Measurements from ENCODE around the gene MSL2. TPM values are rescaled to one million over a fixed set of nuclear protein-coding genes. Genes with fewer than 3 reads are reported as not detected.

Gene MSL2
- total and polyA plus RNA-seq, 2 donors (not counting 1 experiment from before 2014, with no cell fraction given): 25.8 to 97.1 TPM

DNA sequence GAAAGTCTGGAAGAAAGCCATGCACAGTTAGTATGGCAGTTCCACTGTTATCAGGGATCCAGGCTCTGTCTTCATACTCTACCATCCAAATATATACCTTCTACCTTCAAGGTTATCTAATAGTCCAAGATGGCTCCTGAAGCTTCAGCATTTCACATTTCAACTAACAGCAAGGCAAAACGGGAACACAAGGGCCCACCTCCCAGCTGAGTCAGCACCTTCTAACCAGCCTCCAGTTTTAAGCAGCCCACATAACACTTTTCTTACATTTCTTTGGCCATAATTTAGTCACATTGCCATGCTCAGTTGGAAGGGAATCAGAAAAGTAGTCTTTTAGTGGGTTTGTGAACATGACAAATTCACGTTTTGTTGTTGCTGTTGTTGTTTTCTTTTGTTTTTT, 15.4 kb upstream of the MSL2 start:
- no peaks in the 10 kb centered on the region for H3K9me3 Mint-ChIP-seq (ENCODE audit: insufficient read depth)
- 73% methylated on average over 1 of the region's 2 CpGs for WGBS (ENCODE audit: insufficient coverage)
- CTCF ChIA-PET: no interaction called here

DNA sequence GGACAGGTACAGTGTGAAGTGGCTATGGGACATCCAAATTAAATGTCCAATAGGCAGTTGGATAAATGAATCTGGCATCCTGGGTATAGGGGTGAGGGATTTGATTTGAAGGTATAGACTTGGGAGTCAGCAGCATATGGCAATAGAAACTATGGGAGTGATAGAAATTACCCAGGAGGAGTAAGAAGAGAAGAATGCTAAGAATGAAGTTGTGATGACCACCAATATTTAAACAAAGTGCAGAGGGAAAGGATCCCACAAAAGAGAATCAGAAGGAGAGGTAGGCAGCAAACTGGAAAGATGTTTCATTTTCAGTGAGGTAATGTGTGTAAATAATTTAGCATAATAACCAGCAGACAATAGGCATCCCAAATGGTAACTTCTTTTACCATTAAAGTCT, 13.8 kb upstream of the MSL2 start:
- H3K9me3 ChIP-seq (ENCODE audit: control extremely low read depth in 1 of 3, control insufficient read depth in 2 of 3, insufficient read depth in 1 of 3, low read length in 2 of 3): peaks cover 0 to 2% (median 0%) of the 10 kb centered on the region in 3 donors
- H3K27ac ChIP-seq (ENCODE audit: low read length in 2 of 2): no peak overlapping the region
- intact Hi-C loops (cut with micrococcal nuclease): no loop called here
- H3K9ac ChIP-seq (ENCODE audit: low read length): no peak overlapping the region
- ChIA-PET POLR2A (no interaction called here), CTCF (no interaction called here)
- Mint-ChIP-seq H3K9me3 (ENCODE audit: insufficient read depth) (no peaks in the 10 kb centered on the region), H3K4me1 (no peaks in the 10 kb centered on the region), H3K27me3 (peaks cover 32% of the 10 kb centered on the region), H3K27ac (no peak overlapping the region), H3K4me3 (no peak overlapping the region)
- no peaks in the 10 kb centered on the region for H3K79me2 ChIP-seq (ENCODE audit: control insufficient read depth, insufficient read depth, low read length)
- H2AFZ ChIP-seq (ENCODE audit: insufficient read depth, low read depth, low read length, poor library complexity, severe bottlenecking): no peak overlapping the region
- no peak for ATAC-seq (ENCODE audit: low read depth)
- H3K36me3 ChIP-seq (replicated peaks in 1 of 2; ENCODE audit: control extremely low read depth in 1 of 2, control insufficient read depth in 1 of 2, extremely low read depth in 1 of 2, insufficient read depth in 2 of 2, low read length in 1 of 2): no peaks in the 10 kb centered on the region
- no peaks in the 10 kb centered on the region for H3K4me1 ChIP-seq (ENCODE audit: control insufficient read depth in 2 of 2, insufficient read depth in 2 of 2, low read length in 2 of 2)
- H3K4me2 ChIP-seq (replicated peaks; ENCODE audit: low read depth, low read length, poor library complexity, severe bottlenecking): no peak overlapping the region
- H3K4me3 ChIP-seq (ENCODE audit: control extremely low read depth in 1 of 5, extremely low read depth in 1 of 5, insufficient read depth in 1 of 5, low read depth in 2 of 5, low read length in 4 of 5): no peak overlapping the region
- H4K20me1 ChIP-seq (ENCODE audit: control insufficient read depth, insufficient read depth, low read length, poor library complexity, severe bottlenecking): no peaks in the 10 kb centered on the region
- no peak for DNase-seq
- TF ChIP-seq, protein P1, sequence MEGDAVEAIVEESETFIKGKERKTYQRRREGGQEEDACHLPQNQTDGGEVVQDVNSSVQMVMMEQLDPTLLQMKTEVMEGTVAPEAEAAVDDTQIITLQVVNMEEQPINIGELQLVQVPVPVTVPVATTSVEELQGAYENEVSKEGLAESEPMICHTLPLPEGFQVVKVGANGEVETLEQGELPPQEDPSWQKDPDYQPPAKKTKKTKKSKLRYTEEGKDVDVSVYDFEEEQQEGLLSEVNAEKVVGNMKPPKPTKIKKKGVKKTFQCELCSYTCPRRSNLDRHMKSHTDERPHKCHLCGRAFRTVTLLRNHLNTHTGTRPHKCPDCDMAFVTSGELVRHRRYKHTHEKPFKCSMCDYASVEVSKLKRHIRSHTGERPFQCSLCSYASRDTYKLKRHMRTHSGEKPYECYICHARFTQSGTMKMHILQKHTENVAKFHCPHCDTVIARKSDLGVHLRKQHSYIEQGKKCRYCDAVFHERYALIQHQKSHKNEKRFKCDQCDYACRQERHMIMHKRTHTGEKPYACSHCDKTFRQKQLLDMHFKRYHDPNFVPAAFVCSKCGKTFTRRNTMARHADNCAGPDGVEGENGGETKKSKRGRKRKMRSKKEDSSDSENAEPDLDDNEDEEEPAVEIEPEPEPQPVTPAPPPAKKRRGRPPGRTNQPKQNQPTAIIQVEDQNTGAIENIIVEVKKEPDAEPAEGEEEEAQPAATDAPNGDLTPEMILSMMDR (IDR thresholded peaks at IDR 0.05): no peak
- no peak for TF ChIP-seq EZH2 (IDR thresholded peaks at IDR 0.05; ENCODE audit: borderline replicate concordance, insufficient read depth, low read depth, low read length, poor library complexity, severe bottlenecking)
- H3K27me3 ChIP-seq (replicated peaks in 1 of 4; ENCODE audit: control extremely low read depth in 1 of 4, control insufficient read depth in 3 of 4, insufficient read depth in 4 of 4, low read length in 3 of 4): peaks cover 0 to 6% (median 2%) of the 10 kb centered on the region in 4 experiments

More for the DNA sequence above, 15.4 kb upstream of the MSL2 start:
- intact Hi-C loops (cut with micrococcal nuclease): no loop called here
- Histone ChIP-seq H3K4me3 (ENCODE audit: control extremely low read depth in 1 of 5, extremely low read depth in 1 of 5, insufficient read depth in 1 of 5, low read depth in 2 of 5, low read length in 4 of 5) (no peak overlapping the region), H3K4me1 (ENCODE audit: control insufficient read depth in 2 of 2, insufficient read depth in 2 of 2, low read length in 2 of 2) (no peaks in the 10 kb centered on the region), H2AFZ (ENCODE audit: insufficient read depth, low read depth, low read length, poor library complexity, severe bottlenecking) (no peak overlapping the region), H3K79me2 (ENCODE audit: control insufficient read depth, insufficient read depth, low read length) (no peaks in the 10 kb centered on the region), H3K9ac (ENCODE audit: low read length) (no peak overlapping the region), H3K27me3 (replicated peaks in 1 of 4; ENCODE audit: control extremely low read depth in 1 of 4, control insufficient read depth in 3 of 4, insufficient read depth in 4 of 4, low read length in 3 of 4) (peaks cover 0 to 6% (median 2%) of the 10 kb centered on the region in 4 experiments), H3K4me2 (replicated peaks; ENCODE audit: low read depth, low read length, poor library complexity, severe bottlenecking) (no peak overlapping the region), H3K9me3 (ENCODE audit: control extremely low read depth in 1 of 3, control insufficient read depth in 2 of 3, insufficient read depth in 1 of 3, low read length in 2 of 3) (peaks cover 0 to 2% (median 0%) of the 10 kb centered on the region in 3 donors), H3K27ac (ENCODE audit: low read length in 2 of 2) (no peak overlapping the region), H3K36me3 (replicated peaks in 1 of 2; ENCODE audit: control extremely low read depth in 1 of 2, control insufficient read depth in 1 of 2, extremely low read depth in 1 of 2, insufficient read depth in 2 of 2, low read length in 1 of 2) (no peaks in the 10 kb centered on the region), H4K20me1 (ENCODE audit: control insufficient read depth, insufficient read depth, low read length, poor library complexity, severe bottlenecking) (no peaks in the 10 kb centered on the region)
- Mint-ChIP-seq H3K27ac (no peak overlapping the region), H3K4me3 (no peak overlapping the region), H3K27me3 (peaks cover 24% of the 10 kb centered on the region), H3K4me1 (no peaks in the 10 kb centered on the region)
- DNase-seq: no peak
- no peak for ATAC-seq (ENCODE audit: low read depth)
- POLR2A ChIA-PET: no interaction called here
- TF ChIP-seq EZH2 (IDR thresholded peaks at IDR 0.05; ENCODE audit: borderline replicate concordance, insufficient read depth, low read depth, low read length, poor library complexity, severe bottlenecking): no peak
- TF ChIP-seq, protein P1 (IDR thresholded peaks at IDR 0.05): no peak

Measured in B cell (primary cell).